ENCODE data around the gene DIP2C.

GRCh38 chr10:593901-594457 lies 95.5 kb downstream of the DIP2C start:
- no peak for TF ChIP-seq EP300 (IDR thresholded peaks at IDR 0.05)
- TF ChIP-seq CTCF (IDR thresholded peaks at IDR 0.05), result no peak
- TF ChIP-seq POLR2AphosphoS5 (IDR thresholded peaks at IDR 0.05), result peak in 2 of 3 donors; percentile 26 to 59

All from stomach (tissue), 4 donors.